ENCODE data around the gene PRTG. TPM values are rescaled to one million over a fixed set of nuclear protein-coding genes. Genes with fewer than 3 reads are reported as not detected.
A peak's percentile ranks its signal among the peaks of the same experiment; 100 is the strongest.

Gene PRTG
- total and polyA plus RNA-seq, 9 of the 15 experiments (the other 6 are each of a cell fraction or from before 2014, with no cell fraction given) = under 0.01 to 0.14 (median 0.06) TPM; not detected in 1

GRCh38 chr15:55740981-55741832, 1.7 kb downstream of the PRTG start:
- Histone ChIP-seq H3K27me3 (ENCODE audit: control insufficient read depth in 2 of 2, insufficient read depth in 2 of 2, low read length in 2 of 2) (peaks cover 33 to 42% of the 10 kb centered on the region in 2 experiments), H3K4me3 (no peak overlapping the region), H3K36me3 (ENCODE audit: control insufficient read depth, insufficient read depth, low read length) (no peaks in the 10 kb centered on the region), H3K27ac (ENCODE audit: extremely low read depth, low read depth, low read length) (no peak overlapping the region), H2AFZ (ENCODE audit: low read depth, low read length) (no peak overlapping the region), H3K9ac (ENCODE audit: insufficient read depth in 1 of 2, low read depth in 2 of 2, low read length in 2 of 2) (no peak overlapping the region), H3K9me1 (ENCODE audit: control insufficient read depth, insufficient read depth, low read length) (no peaks in the 10 kb centered on the region), H4K20me1 (replicated peaks; ENCODE audit: control insufficient read depth, insufficient read depth, low read length) (no peaks in the 10 kb centered on the region), H3K4me1 (replicated peaks in 1 of 2; ENCODE audit: control insufficient read depth in 2 of 2, insufficient read depth in 2 of 2, low read length in 2 of 2) (peaks cover 4 to 13% of the 10 kb centered on the region in 2 experiments; a peak in 4 of 5 replicates), H3K79me2 (ENCODE audit: control insufficient read depth, insufficient read depth, low read length) (no peaks in the 10 kb centered on the region), H3K4me2 (ENCODE audit: insufficient read depth, low read length) (no peak overlapping the region), H3K9me3 (replicated peaks; ENCODE audit: control insufficient read depth, insufficient read depth, low read depth, low read length) (no peaks in the 10 kb centered on the region)
- BruUV-seq (replicated peaks) = no TSS peak
- POLR2A ChIA-PET = interaction anchor here (0.6 kb wide), 1 partner anchor 33 kb away, joined by 3 read pairs; no protein-coding TSS in a partner anchor
- WGBS (ENCODE audit: insufficient coverage, low coverage, missing lambda C conversion rate) = 16% methylated on average over 21 of the region's 21 CpGs
- CTCF ChIA-PET (ENCODE audit: low intra/inter-chr PET ratio) = no interaction called here
- DNase-seq (ENCODE audit: extremely low read depth in 1 of 4, low spot score in 3 of 4) (no peak), FAIRE-seq (no peak), ATAC-seq (no peak)
- intact Hi-C loops (cut with micrococcal nuclease) = no loop called here
- in situ Hi-C loops (cut with MboI) = no loop called here
- TF ChIP-seq NRF1 (conservative IDR thresholded peaks at IDR 0.05 in 1 of 2, IDR thresholded peaks at IDR 0.05 in 1 of 2) = no peak
- no peak for TF ChIP-seq ZNF77 (CRISPR knock-in tag; IDR thresholded peaks at IDR 0.05)
- no peak for TF ChIP-seq TAF7 (tag; IDR thresholded peaks at IDR 0.05)
- TF ChIP-seq ZBTB1 (CRISPR knock-in tag; IDR thresholded peaks at IDR 0.05; ENCODE audit: borderline replicate concordance, low read depth) = no peak
- peak; percentile 24; the same call in 1 of the 2 replicates for TF ChIP-seq RNF2 (IDR thresholded peaks at IDR 0.05)
- no peak for TF ChIP-seq ZNF592 (IDR thresholded peaks at IDR 0.05)
- TF ChIP-seq TCF3 (CRISPR knock-in tag; IDR thresholded peaks at IDR 0.05) = no peak
- no peak for TF ChIP-seq ELK1 (CRISPR knock-in tag; IDR thresholded peaks at IDR 0.05)
- TF ChIP-seq DEAF1 (CRISPR knock-in tag; IDR thresholded peaks at IDR 0.05) = no peak
- TF ChIP-seq ZBTB26 (CRISPR knock-in tag; IDR thresholded peaks at IDR 0.05) = no peak
- no peak for TF ChIP-seq FOXJ2 (tag; IDR thresholded peaks at IDR 0.05)
- TF ChIP-seq ZNF253 (CRISPR knock-in tag; conservative IDR thresholded peaks at IDR 0.05) = no peak
- TF ChIP-seq BMI1 (IDR thresholded peaks at IDR 0.05; ENCODE audit: low read length) = peak; percentile 50; the same call in 1 of the 2 replicates

Measured in K562 (cell line).